GM12865 (cell line): Measurements from ENCODE around the gene RNF111.

Source experiments
- DNase-seq: peaks from one replicate; pipeline ENCODE4 v3.0.0; 2010; ENCODE audit warnings: low read depth
- H3K4me3 ChIP-seq: 2 replicates; pipeline ENCODE4 v1.5.1; 2011; ENCODE audit warnings: mild to moderate bottlenecking, low read depth, low read length, control low read depth
- TF ChIP-seq, protein P1 (sequence below): IDR thresholded peaks from 2 replicates; pipeline ENCODE4 v1.5.1; 2011; ENCODE audit warnings: low read length, control low read depth, low read depth, inconsistent platforms; ENCODE audit not compliant: insufficient read depth; ENCODE audit errors: missing control alignments

Gene RNF111

DNA sequence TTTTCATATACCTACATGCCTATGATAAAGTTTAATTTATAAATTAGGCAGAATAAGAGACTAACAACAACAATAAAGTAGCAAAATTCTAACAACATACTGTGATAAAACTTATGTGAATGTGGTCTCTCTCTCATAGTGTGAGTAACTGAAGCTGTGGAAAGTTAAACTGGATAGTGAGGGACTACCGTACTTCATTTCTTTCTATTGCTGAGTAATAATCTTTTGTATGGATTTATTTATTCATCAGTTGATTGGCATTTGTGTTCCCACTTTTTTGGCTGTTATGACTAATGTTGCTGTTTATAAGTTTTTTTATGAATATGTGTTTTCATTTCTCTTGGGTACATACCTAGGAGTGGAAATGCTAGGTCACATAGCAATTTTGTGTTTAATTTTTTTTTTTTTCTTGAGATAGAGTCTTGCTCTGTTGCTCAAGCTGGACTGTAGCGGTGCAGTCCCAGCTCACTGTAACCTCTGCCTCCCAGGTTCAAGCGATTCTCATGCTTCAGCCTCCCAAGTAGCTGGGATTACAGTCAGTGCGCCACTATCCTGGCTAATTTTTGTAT is 41.0 kb downstream of the RNF111 start:
- TF ChIP-seq, protein P1, sequence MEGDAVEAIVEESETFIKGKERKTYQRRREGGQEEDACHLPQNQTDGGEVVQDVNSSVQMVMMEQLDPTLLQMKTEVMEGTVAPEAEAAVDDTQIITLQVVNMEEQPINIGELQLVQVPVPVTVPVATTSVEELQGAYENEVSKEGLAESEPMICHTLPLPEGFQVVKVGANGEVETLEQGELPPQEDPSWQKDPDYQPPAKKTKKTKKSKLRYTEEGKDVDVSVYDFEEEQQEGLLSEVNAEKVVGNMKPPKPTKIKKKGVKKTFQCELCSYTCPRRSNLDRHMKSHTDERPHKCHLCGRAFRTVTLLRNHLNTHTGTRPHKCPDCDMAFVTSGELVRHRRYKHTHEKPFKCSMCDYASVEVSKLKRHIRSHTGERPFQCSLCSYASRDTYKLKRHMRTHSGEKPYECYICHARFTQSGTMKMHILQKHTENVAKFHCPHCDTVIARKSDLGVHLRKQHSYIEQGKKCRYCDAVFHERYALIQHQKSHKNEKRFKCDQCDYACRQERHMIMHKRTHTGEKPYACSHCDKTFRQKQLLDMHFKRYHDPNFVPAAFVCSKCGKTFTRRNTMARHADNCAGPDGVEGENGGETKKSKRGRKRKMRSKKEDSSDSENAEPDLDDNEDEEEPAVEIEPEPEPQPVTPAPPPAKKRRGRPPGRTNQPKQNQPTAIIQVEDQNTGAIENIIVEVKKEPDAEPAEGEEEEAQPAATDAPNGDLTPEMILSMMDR = no peak
- H3K4me3 ChIP-seq = no peak overlapping the region
- no peak for DNase-seq

DNA sequence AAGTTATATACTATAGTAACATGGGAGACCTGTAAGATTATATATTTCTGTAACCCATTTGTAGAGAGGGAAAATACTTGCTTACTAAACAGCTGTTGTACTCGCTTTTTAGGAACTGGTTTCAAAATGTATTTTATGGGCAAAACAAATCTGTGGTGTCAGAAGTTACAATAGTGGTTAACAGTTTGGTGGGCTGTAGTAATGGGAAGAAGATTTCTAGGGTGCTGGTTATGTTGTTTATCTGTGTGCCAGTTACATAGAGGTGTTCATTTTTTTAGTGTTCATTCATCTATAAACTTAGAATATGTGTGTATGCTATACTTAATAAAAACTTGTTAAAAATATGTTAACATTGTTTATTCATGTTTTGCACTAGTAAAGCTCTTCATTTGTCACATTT is 42.1 kb downstream of the RNF111 start:
- H3K4me3 ChIP-seq = no peak overlapping the region
- DNase-seq = no peak
- TF ChIP-seq, protein P1 = no peak

DNA sequence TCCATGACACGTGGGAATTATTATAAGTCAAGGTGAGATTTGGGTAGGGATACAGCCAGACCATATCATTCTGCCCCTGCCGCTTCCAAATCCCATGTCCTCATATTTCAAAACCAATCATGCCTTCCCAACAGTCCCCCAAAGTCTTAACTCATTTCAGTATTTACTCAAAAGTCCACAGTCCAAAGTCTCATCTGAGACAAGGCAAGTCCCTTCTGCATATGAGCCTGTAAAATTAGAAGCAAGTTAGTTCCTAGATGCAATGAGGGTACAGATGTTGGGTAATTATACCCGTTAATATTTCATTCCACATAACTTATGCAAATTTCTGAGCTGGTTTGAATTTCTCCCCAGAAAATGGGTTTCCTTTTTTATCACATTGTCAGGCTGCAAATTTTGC is 47.7 kb downstream of the RNF111 start:
- DNase-seq = no peak
- TF ChIP-seq, protein P1 = no peak
- no peak overlapping the region for H3K4me3 ChIP-seq

DNA sequence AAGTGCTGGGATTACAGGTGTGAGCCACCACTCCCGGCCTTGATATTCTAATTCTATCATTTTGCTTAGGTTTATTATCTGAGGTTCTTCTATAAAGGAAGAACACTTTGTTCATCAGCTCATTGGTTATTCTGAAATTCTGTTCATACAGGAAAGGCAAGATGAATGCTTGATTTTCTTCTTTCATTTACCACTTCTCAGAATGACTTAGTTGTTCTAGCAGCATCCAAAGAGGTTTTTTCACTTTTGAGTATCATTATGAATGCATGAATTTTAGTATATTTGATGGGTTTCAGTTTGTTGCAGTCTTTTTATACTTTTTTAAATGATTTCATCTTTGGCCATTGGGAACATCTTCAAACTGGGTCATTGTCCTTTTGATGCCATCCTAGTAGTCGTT is 51.8 kb downstream of the RNF111 start:
- no peak overlapping the region for H3K4me3 ChIP-seq
- peak; percentile 46 for DNase-seq
- TF ChIP-seq, protein P1 = no peak

DNA sequence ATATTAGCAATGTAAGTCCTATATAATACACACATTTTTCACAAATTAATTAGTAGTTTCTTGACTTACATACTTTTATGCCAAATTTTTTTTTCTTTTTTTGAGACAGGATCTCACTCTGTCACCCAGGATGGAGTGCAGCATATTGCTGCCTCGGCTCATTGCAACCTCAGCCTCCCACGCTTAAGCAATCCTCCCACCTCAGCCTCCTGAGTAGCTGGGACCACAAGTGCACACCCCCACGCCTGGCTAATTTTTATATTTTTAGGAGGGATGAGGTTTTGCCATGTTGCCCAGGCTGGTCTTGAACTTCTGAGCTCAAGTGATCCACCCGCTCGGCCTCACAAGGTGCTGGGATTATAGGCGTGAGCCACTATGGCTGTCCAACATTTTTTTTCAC is 54.6 kb downstream of the RNF111 start:
- no peak overlapping the region for H3K4me3 ChIP-seq
- DNase-seq = no peak
- TF ChIP-seq, protein P1 = no peak

DNA sequence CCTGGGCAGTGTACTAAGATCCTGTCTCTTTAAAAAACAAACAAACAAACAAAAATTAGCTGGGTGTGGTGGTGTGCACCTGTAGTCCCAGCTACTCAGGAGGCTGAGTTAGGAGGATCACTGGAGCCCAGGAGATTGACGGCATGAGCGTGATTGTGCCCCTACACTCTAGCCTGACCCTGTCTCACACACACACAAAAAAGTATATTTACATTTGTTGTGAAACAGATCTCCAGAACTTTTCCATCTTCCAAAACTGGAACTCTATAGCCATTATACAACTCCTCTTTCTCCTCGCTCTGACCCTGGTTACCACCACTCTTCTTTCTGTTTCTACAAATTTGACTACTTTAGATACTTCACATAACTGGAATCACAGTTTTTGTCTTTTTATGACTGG is 61.4 kb downstream of the RNF111 start:
- no peak overlapping the region for H3K4me3 ChIP-seq
- no peak for DNase-seq

More for the DNA sequence above, 61.4 kb downstream of the RNF111 start:
- TF ChIP-seq, protein P1 = no peak
